ENCODE results near the gene PPP1R11.
"Not testable (repeated sequence)": the region's sequence is repeated elsewhere in the genome, so short reads cannot be mapped to it uniquely, and the experiment has no call there.

The PPP1R11 gene

GRCh38 chr6:30097902-30098768 lies 31.1 kb downstream of the PPP1R11 start:
- DNase-seq (ENCODE audit: low read depth), result no peak

GRCh38 chr6:30100154-30100553 lies 33.2 kb downstream of the PPP1R11 start:
- DNase-seq (ENCODE audit: low read depth), result no peak

GRCh38 chr6:30100585-30101443 lies 33.8 kb downstream of the PPP1R11 start:
- no peak for DNase-seq (ENCODE audit: low read depth)

GRCh38 chr6:30101444-30102413 lies 34.7 kb downstream of the PPP1R11 start:
- DNase-seq (ENCODE audit: low read depth), result peak; percentile 55

- no peak for DNase-seq (ENCODE audit: low read depth)
Observed at GRCh38 chr6:30102414-30102969, 35.5 kb downstream of the PPP1R11 start.

GRCh38 chr6:30102970-30103871 lies 36.2 kb downstream of the PPP1R11 start:
- peak; percentile 80 for DNase-seq (ENCODE audit: low read depth)

- no peak for DNase-seq (ENCODE audit: low read depth)
Observed at GRCh38 chr6:30103872-30104179, 36.8 kb downstream of the PPP1R11 start.

- DNase-seq (ENCODE audit: low read depth), result no peak
Observed at GRCh38 chr6:30104661-30105060, 37.7 kb downstream of the PPP1R11 start.

GRCh38 chr6:30111266-30111856 lies 44.4 kb downstream of the PPP1R11 start:
- no peak for DNase-seq (ENCODE audit: low read depth)

- no peak for DNase-seq (ENCODE audit: low read depth)
Observed at GRCh38 chr6:30112402-30112994, 45.5 kb downstream of the PPP1R11 start.

- no peak for DNase-seq (ENCODE audit: low read depth)
Observed at GRCh38 chr6:30113003-30113759, 46.2 kb downstream of the PPP1R11 start, which contains the start of gene TRIM31. TRIM31 (minus strand) TSS chr6:30113090; CDS start chr6:30112805, 285 bp downstream.

- no peak for DNase-seq (ENCODE audit: low read depth)
Observed at GRCh38 chr6:30113841-30114240, 46.8 kb downstream of the PPP1R11 start.

GRCh38 chr6:30116724-30117123 lies 49.7 kb downstream of the PPP1R11 start:
- no peak for DNase-seq (ENCODE audit: low read depth)

- DNase-seq (ENCODE audit: low read depth), result not testable (repeated sequence)
Observed at GRCh38 chr6:30118691-30119090, 51.7 kb downstream of the PPP1R11 start.
